Measurements from ENCODE around the gene HDGFL3.
"Not testable (repeated sequence)": the region's sequence is repeated elsewhere in the genome, so short reads cannot be mapped to it uniquely, and the experiment has no call there.

HDGFL3 gene

GRCh38 chr15:83193721-83194120, 13.9 kb downstream of the HDGFL3 start:
- no peak for DNase-seq (ENCODE audit: low spot score)

- no peak for DNase-seq (ENCODE audit: low spot score)
Measured at GRCh38 chr15:83192742-83193141, 14.9 kb downstream of the HDGFL3 start.

GRCh38 chr15:83190450-83190849, 17.2 kb downstream of the HDGFL3 start:
- no peak for DNase-seq (ENCODE audit: low spot score)

- no peak for DNase-seq (ENCODE audit: low spot score)
Measured at GRCh38 chr15:83185561-83185960, 22.1 kb downstream of the HDGFL3 start.

GRCh38 chr15:83178869-83179325, 28.7 kb downstream of the HDGFL3 start:
- no peak for DNase-seq (ENCODE audit: low spot score)

- DNase-seq (ENCODE audit: low spot score), result no peak
Measured at GRCh38 chr15:83178390-83178789, 29.2 kb downstream of the HDGFL3 start.

GRCh38 chr15:83174891-83175290, 32.7 kb downstream of the HDGFL3 start:
- no peak for DNase-seq (ENCODE audit: low spot score)

- DNase-seq (ENCODE audit: low spot score), result no peak
Measured at GRCh38 chr15:83170474-83171165, 37.0 kb downstream of the HDGFL3 start.

- not testable (repeated sequence) for DNase-seq (ENCODE audit: low spot score)
Measured at GRCh38 chr15:83169576-83169975, 38.0 kb downstream of the HDGFL3 start.

GRCh38 chr15:83166830-83167229, 40.8 kb downstream of the HDGFL3 start:
- no peak for DNase-seq (ENCODE audit: low spot score)

- DNase-seq (ENCODE audit: low spot score), result no peak
Measured at GRCh38 chr15:83166218-83166617, 41.4 kb downstream of the HDGFL3 start.

- no peak for DNase-seq (ENCODE audit: low spot score)
Measured at GRCh38 chr15:83164771-83165404, 42.7 kb downstream of the HDGFL3 start.

- no peak for DNase-seq (ENCODE audit: low spot score)
Measured at GRCh38 chr15:83164111-83164770, 43.4 kb downstream of the HDGFL3 start.

- DNase-seq (ENCODE audit: low spot score), result no peak
Measured at GRCh38 chr15:83163032-83163431, 44.6 kb downstream of the HDGFL3 start.

- no peak for DNase-seq (ENCODE audit: low spot score)
Measured at GRCh38 chr15:83160741-83161140, 46.9 kb downstream of the HDGFL3 start.

- DNase-seq (ENCODE audit: low spot score), result no peak
Measured at GRCh38 chr15:83158393-83158792, 49.2 kb downstream of the HDGFL3 start.

GRCh38 chr15:83155942-83156341, 51.7 kb downstream of the HDGFL3 start:
- no peak for DNase-seq (ENCODE audit: low spot score)

- DNase-seq (ENCODE audit: low spot score), result no peak
Measured at GRCh38 chr15:83153288-83153687, 54.3 kb downstream of the HDGFL3 start.

- DNase-seq (ENCODE audit: low spot score), result no peak
Measured at GRCh38 chr15:83144771-83145170, 62.9 kb downstream of the HDGFL3 start.

- not testable (repeated sequence) for DNase-seq (ENCODE audit: low spot score)
Measured at GRCh38 chr15:83142151-83142550, 65.5 kb downstream of the HDGFL3 start.

- DNase-seq (ENCODE audit: low spot score), result no peak
Measured at GRCh38 chr15:83132861-83133523, 74.6 kb downstream of the HDGFL3 start.

- DNase-seq (ENCODE audit: low spot score), result no peak
Measured at GRCh38 chr15:83129791-83130190, 77.8 kb downstream of the HDGFL3 start.

All from AG08396 (cell line).